B cell (primary cell): ENCODE data around the gene DDX25. TPM values are rescaled to one million over a fixed set of nuclear protein-coding genes. Genes with fewer than 3 reads are reported as not detected.

ENCODE experiments used
- ATAC-seq: fragments of 200-7000 bp; cut with Tn5 transposase; one replicate; pipeline ENCODE4 v1.10.0; 2021; ENCODE audit warnings: low read depth, mild to moderate bottlenecking, moderate number of reproducible peaks, moderate library complexity
- CTCF ChIA-PET: fragments of 350-600 bp; sonication (Branson Sonifier 250); formaldehyde crosslinking; loops from one replicate; lab custom pipeline; 2021; ENCODE audit warnings: antibody characterized with exemption, inconsistent platforms; lab: Charles Lee
- POLR2A ChIA-PET: fragments of 350-600 bp; sonication (Branson Sonifier 250); formaldehyde crosslinking; loops from one replicate; lab custom pipeline; 2021; ENCODE audit warnings: antibody characterized with exemption; lab: Charles Lee
- DNase-seq: peaks from one replicate; pipeline ENCODE4 v3.0.0; 2013
- H2AFZ ChIP-seq: 2 replicates; pipeline ENCODE4 v1.6.1; 2012; ENCODE audit warnings: mild to moderate bottlenecking, low read depth, low read length; ENCODE audit not compliant: insufficient read depth, poor library complexity, severe bottlenecking
- H3K27ac ChIP-seq, 2 donors: 1 replicate in 1 of 2; 2 replicates in 1 of 2; pipeline ENCODE4 v1.5.1; 2012 to 2013; ENCODE audit warnings: low read length in 2 of 2, mild to moderate bottlenecking in 2 of 2, moderate library complexity in 1 of 2
- H3K27me3 ChIP-seq, 4 experiments: fragments of 200-600 bp in 1 of 4; sonication (generic) in 1 of 4; replicated peaks in 1 of 4; 1 replicate in 2 of 4; 2 replicates in 2 of 4; pipeline versions ENCODE4 v1.6.1 to v1.7.0; 2013 to 2016; ENCODE audit warnings: low read length in 3 of 4, mild to moderate bottlenecking in 2 of 4, mixed read lengths in 1 of 4, moderate library complexity in 1 of 4; ENCODE audit not compliant: insufficient read depth in 4 of 4, control insufficient read depth in 3 of 4; ENCODE audit errors: control extremely low read depth in 1 of 4
- H3K36me3 ChIP-seq, 2 experiments: replicated peaks in 1 of 2; 1 replicate in 1 of 2; 2 replicates in 1 of 2; pipeline versions ENCODE4 v1.6.1 to v1.7.1; 2013; ENCODE audit warnings: low read length in 1 of 2; ENCODE audit not compliant: insufficient read depth in 2 of 2, control insufficient read depth in 1 of 2; ENCODE audit errors: control extremely low read depth in 1 of 2, extremely low read depth in 1 of 2
- H3K4me1 ChIP-seq, 2 donors: fragments of 200-600 bp in 1 of 2; sonication (generic) in 1 of 2; 1 replicate in 1 of 2; 2 replicates in 1 of 2; pipeline versions ENCODE4 v1.5.1 to v1.6.1; 2013 to 2017; ENCODE audit warnings: low read length in 2 of 2; ENCODE audit not compliant: control insufficient read depth in 2 of 2, insufficient read depth in 2 of 2
- H3K4me2 ChIP-seq: replicated peaks from 2 replicates; pipeline ENCODE3; 2012; ENCODE audit warnings: mild to moderate bottlenecking, low read depth, low read length; ENCODE audit not compliant: poor library complexity, severe bottlenecking
- H3K4me3 ChIP-seq, 5 experiments: fragments of 200-600 bp in 1 of 5; sonication (generic) in 1 of 5; 1 replicate in 3 of 5; 2 replicates in 2 of 5; pipeline versions ENCODE4 v1.5.1 to v1.7.0; 2011 to 2016; ENCODE audit warnings: low read length in 4 of 5, mild to moderate bottlenecking in 4 of 5, low read depth in 2 of 5, control low read depth in 1 of 5, moderate library complexity in 1 of 5; ENCODE audit not compliant: insufficient read depth in 1 of 5; ENCODE audit errors: control extremely low read depth in 1 of 5, extremely low read depth in 1 of 5
- H3K79me2 ChIP-seq: fragments of 200-600 bp; sonication (generic); one replicate; pipeline ENCODE4 v1.6.0; 2016; ENCODE audit warnings: low read length; ENCODE audit not compliant: control insufficient read depth, insufficient read depth
- H3K9ac ChIP-seq: fragments of 200-600 bp; sonication (generic); 2 replicates; pipeline ENCODE4 v1.6.1; 2017; ENCODE audit warnings: mild to moderate bottlenecking, low read length, moderate library complexity
- H3K9me3 ChIP-seq, 3 donors: one replicate each; pipeline versions ENCODE4 v1.6.1 to v1.7.1; 2013; ENCODE audit warnings: low read length in 2 of 3; ENCODE audit not compliant: control insufficient read depth in 2 of 3, insufficient read depth in 1 of 3; ENCODE audit errors: control extremely low read depth in 1 of 3
- H4K20me1 ChIP-seq: 2 replicates; pipeline ENCODE4 v1.6.0; 2012; ENCODE audit warnings: mild to moderate bottlenecking, low read length; ENCODE audit not compliant: insufficient read depth, control insufficient read depth, poor library complexity, severe bottlenecking
- H3K27ac Mint-ChIP-seq: one replicate; pipeline ENCODE4 v1.8.0; 2021; ENCODE audit warnings: mixed read lengths
- H3K27me3 Mint-ChIP-seq: one replicate; pipeline ENCODE4 v1.8.0; 2021; ENCODE audit warnings: mixed read lengths
- H3K4me1 Mint-ChIP-seq: one replicate; pipeline ENCODE4 v1.8.0; 2021; ENCODE audit warnings: mixed read lengths
- H3K4me3 Mint-ChIP-seq: one replicate; pipeline ENCODE4 v1.8.0; 2021; ENCODE audit warnings: mixed read lengths
- H3K9me3 Mint-ChIP-seq: one replicate; pipeline ENCODE4 v1.8.0; 2022; ENCODE audit warnings: mixed read lengths; ENCODE audit not compliant: insufficient read depth
- EZH2 ChIP-seq: IDR thresholded peaks from 2 replicates; pipeline ENCODE4 v1.6.1; 2012; ENCODE audit warnings: borderline replicate concordance, low read depth, mild to moderate bottlenecking, moderate library complexity, low read length; ENCODE audit not compliant: insufficient read depth, poor library complexity, severe bottlenecking
- WGBS: methylation state at CpG from one replicate; pipeline ENCODE4 v1.1.5; 2013; ENCODE audit warnings: missing lambda C conversion rate; ENCODE audit not compliant: insufficient coverage; 5-methylcytosine and 5-hydroxymethylcytosine counted together
- intact Hi-C: fragments of 100-400 bp; cut with micrococcal nuclease; formaldehyde crosslinking; loops from one replicate; pipeline ENCODE4 v1.10.0; 2022
- polyA plus RNA-seq: library from polyadenylated mRNA; depleted of rRNA; stranded (reverse); fragments of >200 nt; gene quantifications from 2 replicates; pipeline ENCODE4 v1.2.3, GENCODE V29; 2012
- total RNA-seq, 2 donors: library from RNA; stranded (reverse); fragments of 120-200 nt in 1 of 2; gene quantifications; 1 replicate in 1 of 2; 2 replicates in 1 of 2; pipeline versions ENCODE4 v1.2.3 to v1.2.4, GENCODE V29; 2013 to 2022
- TF ChIP-seq, protein P1 (sequence below): fragments of 200-600 bp; IDR thresholded peaks from one replicate; pipeline ENCODE4 v1.8.0; 2022; ENCODE audit warnings: antibody characterized with exemption, mild to moderate bottlenecking

DDX25 gene
- total and polyA plus RNA-seq, 2 donors (not counting 1 experiment from before 2014, with no cell fraction given), result not detected

DNA sequence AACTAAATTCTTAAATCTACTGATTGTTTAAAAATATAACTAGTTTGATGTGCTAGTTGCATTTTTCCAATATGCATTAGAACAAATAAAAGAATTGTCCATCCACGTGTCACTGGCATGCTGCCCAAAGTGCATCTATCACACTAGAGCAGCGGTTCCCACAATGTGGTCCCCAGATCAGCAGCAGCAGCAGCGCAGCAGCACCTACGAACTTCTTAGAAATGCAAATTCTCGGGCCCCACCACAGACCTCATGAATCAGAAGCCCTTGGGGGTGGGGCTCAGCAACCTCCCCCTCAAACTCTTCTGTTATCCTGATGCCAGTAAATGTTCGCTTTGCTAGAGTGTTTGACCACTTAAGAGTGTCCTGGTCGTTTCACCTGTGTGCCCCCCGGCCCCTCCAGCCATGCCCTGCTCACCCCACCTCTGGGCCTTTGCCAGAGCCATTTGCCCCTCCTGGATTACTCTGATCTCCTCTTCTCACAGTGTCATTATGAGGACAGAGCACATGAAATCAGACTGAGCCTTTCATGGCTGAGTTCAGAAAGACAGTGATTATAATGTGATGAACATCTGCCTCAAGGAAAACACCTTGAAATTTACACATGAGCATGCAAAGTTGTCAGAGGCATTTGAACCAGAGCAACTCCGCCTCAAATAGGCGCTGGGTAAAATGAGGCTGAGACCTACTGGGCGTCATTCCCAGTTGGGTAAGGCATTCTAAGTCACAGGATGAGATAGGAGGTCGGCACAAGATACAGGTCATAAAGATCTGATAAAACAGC lies 28.9 kb downstream of the DDX25 start:
- CTCF ChIA-PET, result no interaction called here
- Mint-ChIP-seq H3K4me1 (no peaks in the 10 kb centered on the region), H3K9me3 (no peaks in the 10 kb centered on the region), H3K27me3 (peaks cover 17% of the 10 kb centered on the region), H3K27ac (no peak overlapping the region), H3K4me3 (no peak overlapping the region)
- no peak overlapping the region for H3K27ac ChIP-seq
- H3K4me3 ChIP-seq, result no peak overlapping the region
- WGBS, result 66% methylated on average over 11 of the region's 12 CpGs
- ATAC-seq, result no peak
- no peak overlapping the region for H3K4me2 ChIP-seq
- no peaks in the 10 kb centered on the region for H3K79me2 ChIP-seq
- intact Hi-C loops, result no loop called here
- no peaks in the 10 kb centered on the region for H3K9me3 ChIP-seq
- no peak for DNase-seq
- POLR2A ChIA-PET, result no interaction called here
- H4K20me1 ChIP-seq, result no peaks in the 10 kb centered on the region
- H2AFZ ChIP-seq, result no peak overlapping the region
- TF ChIP-seq, protein P1, sequence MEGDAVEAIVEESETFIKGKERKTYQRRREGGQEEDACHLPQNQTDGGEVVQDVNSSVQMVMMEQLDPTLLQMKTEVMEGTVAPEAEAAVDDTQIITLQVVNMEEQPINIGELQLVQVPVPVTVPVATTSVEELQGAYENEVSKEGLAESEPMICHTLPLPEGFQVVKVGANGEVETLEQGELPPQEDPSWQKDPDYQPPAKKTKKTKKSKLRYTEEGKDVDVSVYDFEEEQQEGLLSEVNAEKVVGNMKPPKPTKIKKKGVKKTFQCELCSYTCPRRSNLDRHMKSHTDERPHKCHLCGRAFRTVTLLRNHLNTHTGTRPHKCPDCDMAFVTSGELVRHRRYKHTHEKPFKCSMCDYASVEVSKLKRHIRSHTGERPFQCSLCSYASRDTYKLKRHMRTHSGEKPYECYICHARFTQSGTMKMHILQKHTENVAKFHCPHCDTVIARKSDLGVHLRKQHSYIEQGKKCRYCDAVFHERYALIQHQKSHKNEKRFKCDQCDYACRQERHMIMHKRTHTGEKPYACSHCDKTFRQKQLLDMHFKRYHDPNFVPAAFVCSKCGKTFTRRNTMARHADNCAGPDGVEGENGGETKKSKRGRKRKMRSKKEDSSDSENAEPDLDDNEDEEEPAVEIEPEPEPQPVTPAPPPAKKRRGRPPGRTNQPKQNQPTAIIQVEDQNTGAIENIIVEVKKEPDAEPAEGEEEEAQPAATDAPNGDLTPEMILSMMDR, result no peak
- TF ChIP-seq EZH2, result no peak
- no peaks in the 10 kb centered on the region for H3K36me3 ChIP-seq
- H3K27me3 ChIP-seq, result peaks cover 0 to 3% (median 0%) of the 10 kb centered on the region in 4 experiments
- H3K4me1 ChIP-seq, result no peaks in the 10 kb centered on the region
- no peak overlapping the region for H3K9ac ChIP-seq

DNA sequence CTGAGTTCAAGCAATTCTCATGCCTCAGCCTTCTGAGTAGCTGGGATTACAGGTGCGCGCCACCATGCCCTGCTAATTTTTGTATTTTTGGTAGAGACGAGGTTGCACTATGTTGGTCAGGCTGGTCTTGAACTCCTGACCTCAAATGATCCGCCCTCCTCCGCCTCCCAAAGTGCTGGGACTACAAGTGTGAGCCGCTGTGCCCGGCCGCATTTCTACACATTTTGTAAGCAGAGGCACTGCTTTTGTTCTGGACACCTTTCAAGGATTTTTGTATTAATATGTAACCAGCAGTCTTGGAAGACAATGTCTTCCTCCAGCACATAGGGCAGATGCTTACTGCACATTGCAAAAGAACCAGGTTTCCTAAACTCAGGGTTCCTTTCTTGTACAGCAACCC lies 30.2 kb downstream of the DDX25 start:
- Histone ChIP-seq H3K4me3 (no peak overlapping the region), H3K27me3 (peaks cover 0 to 3% (median 0%) of the 10 kb centered on the region in 4 experiments), H3K9me3 (no peaks in the 10 kb centered on the region), H4K20me1 (no peaks in the 10 kb centered on the region), H3K4me1 (no peaks in the 10 kb centered on the region), H3K36me3 (no peaks in the 10 kb centered on the region), H3K4me2 (no peak overlapping the region), H3K79me2 (no peaks in the 10 kb centered on the region), H3K27ac (no peak overlapping the region), H3K9ac (no peak overlapping the region), H2AFZ (no peak overlapping the region)
- H3K4me3 Mint-ChIP-seq, result no peak overlapping the region
- ChIA-PET POLR2A (no interaction called here), CTCF (no interaction called here)
- intact Hi-C loops, result no loop called here
- no peaks in the 10 kb centered on the region for H3K9me3 Mint-ChIP-seq
- DNase-seq (no peak), ATAC-seq (no peak)
- H3K4me1 Mint-ChIP-seq, result no peaks in the 10 kb centered on the region
- TF ChIP-seq, protein P1, result no peak
- TF ChIP-seq EZH2, result no peak
- H3K27me3 Mint-ChIP-seq, result peaks cover 11% of the 10 kb centered on the region
- WGBS, result 100% methylated on average over 6 of the region's 8 CpGs
- no peak overlapping the region for H3K27ac Mint-ChIP-seq
